Mesenchymal stem cell (in vitro differentiated cells and primary cell): ENCODE measurements around the gene EML1.
A peak's percentile ranks its signal among the peaks of the same experiment; 100 is the strongest.

Experiments
- DNase-seq: peaks from one replicate; pipeline ENCODE4 v3.0.0-alpha.2; 2013
- H2AFZ ChIP-seq: one replicate; pipeline ENCODE4 v1.6.1; 2013; ENCODE audit warnings: low read depth, mild to moderate bottlenecking, control low read depth, inconsistent platforms, low read length, moderate library complexity
- H2AK5ac ChIP-seq: 2 replicates; pipeline ENCODE4 v1.6.1; 2013; ENCODE audit warnings: low read length, moderate library complexity, mild to moderate bottlenecking, inconsistent platforms; ENCODE audit not compliant: severe bottlenecking
- H2BK120ac ChIP-seq: one replicate; pipeline ENCODE4 v1.6.1; 2013; ENCODE audit warnings: low read depth, mild to moderate bottlenecking, inconsistent platforms, low read length, moderate library complexity
- H2BK12ac ChIP-seq, 2 experiments: one replicate each; pipeline ENCODE4 v1.6.1; 2013; ENCODE audit warnings: inconsistent platforms in 2 of 2, low read length in 2 of 2, mild to moderate bottlenecking in 2 of 2, moderate library complexity in 2 of 2, control low read depth in 1 of 2
- H2BK15ac ChIP-seq: one replicate; pipeline ENCODE4 v1.6.1; 2013; ENCODE audit warnings: mild to moderate bottlenecking, low read depth, inconsistent platforms; ENCODE audit not compliant: poor library complexity, severe bottlenecking
- H2BK5ac ChIP-seq: 2 replicates; pipeline ENCODE4 v1.6.1; 2013; ENCODE audit warnings: low read depth, mild to moderate bottlenecking, low read length, control low read depth, inconsistent platforms; ENCODE audit not compliant: poor library complexity, severe bottlenecking
- H3K14ac ChIP-seq, 2 experiments: one replicate each; pipeline ENCODE4 v1.6.1; 2013; ENCODE audit warnings: inconsistent platforms in 2 of 2, low read length in 2 of 2, control low read depth in 1 of 2, mild to moderate bottlenecking in 1 of 2, moderate library complexity in 1 of 2
- H3K18ac ChIP-seq, 2 experiments: one replicate each; pipeline ENCODE4 v1.6.1; 2013; ENCODE audit warnings: inconsistent platforms in 2 of 2, low read length in 2 of 2, control low read depth in 1 of 2, low read depth in 1 of 2, mild to moderate bottlenecking in 1 of 2
- H3K23ac ChIP-seq, 2 experiments: one replicate each; pipeline ENCODE4 v1.6.1; 2013; ENCODE audit warnings: inconsistent platforms in 2 of 2, low read length in 2 of 2, mild to moderate bottlenecking in 2 of 2, moderate library complexity in 2 of 2, control low read depth in 1 of 2
- H3K27ac ChIP-seq: 2 replicates; pipeline ENCODE4 v1.5.1; 2013; ENCODE audit warnings: mild to moderate bottlenecking, moderate library complexity, low read length, control low read depth, inconsistent platforms; ENCODE audit not compliant: poor library complexity, severe bottlenecking
- H3K27me3 ChIP-seq, 2 experiments: 2 replicates each; pipeline versions ENCODE4 v1.6.1 to v1.7.0; 2013; ENCODE audit warnings: low read length in 2 of 2, mild to moderate bottlenecking in 2 of 2, moderate library complexity in 2 of 2, control low read depth in 1 of 2, inconsistent platforms in 1 of 2; ENCODE audit not compliant: control insufficient read depth in 1 of 2, insufficient read depth in 1 of 2
- H3K36me3 ChIP-seq, 2 experiments: 2 replicates each; pipeline versions ENCODE4 v1.6.1 to v1.7.0; 2013; ENCODE audit warnings: low read length in 2 of 2, control low read depth in 1 of 2, inconsistent platforms in 1 of 2, low read depth in 1 of 2, mild to moderate bottlenecking in 1 of 2; ENCODE audit not compliant: insufficient read depth in 2 of 2, control insufficient read depth in 1 of 2
- H3K4ac ChIP-seq, 2 experiments: one replicate each; pipeline ENCODE4 v1.6.1; 2013; ENCODE audit warnings: inconsistent platforms in 2 of 2, low read length in 2 of 2, mild to moderate bottlenecking in 2 of 2, moderate library complexity in 2 of 2, control low read depth in 1 of 2, low read depth in 1 of 2
- H3K4me1 ChIP-seq: 2 replicates; pipeline ENCODE4 v1.6.1; 2013; ENCODE audit warnings: low read depth, low read length, control low read depth; ENCODE audit not compliant: control insufficient read depth, insufficient read depth
- H3K4me2 ChIP-seq: 2 replicates; pipeline ENCODE4 v1.6.1; 2013; ENCODE audit warnings: low read length, mild to moderate bottlenecking, inconsistent platforms; ENCODE audit not compliant: poor library complexity, severe bottlenecking
- H3K4me3 ChIP-seq, 2 experiments: 2 replicates each; pipeline versions ENCODE4 v1.5.1 to v1.7.0; 2013; ENCODE audit warnings: low read length in 2 of 2, mild to moderate bottlenecking in 2 of 2, control low read depth in 1 of 2, low read depth in 1 of 2; ENCODE audit not compliant: insufficient read depth in 1 of 2
- H3K79me1 ChIP-seq: replicated peaks from 2 replicates; pipeline ENCODE4 v1.6.1; 2013; ENCODE audit warnings: mild to moderate bottlenecking, control low read depth, low read length, inconsistent platforms; ENCODE audit not compliant: poor library complexity, severe bottlenecking
- H3K9ac ChIP-seq: 2 replicates; pipeline ENCODE4 v1.7.0; 2013; ENCODE audit warnings: mild to moderate bottlenecking, low read length, moderate library complexity
- H3K9me3 ChIP-seq: 2 replicates; pipeline ENCODE4 v1.7.0; 2013; ENCODE audit warnings: mild to moderate bottlenecking, low read length; ENCODE audit not compliant: control insufficient read depth
- H4K8ac ChIP-seq: one replicate; pipeline ENCODE4 v1.6.1; 2013; ENCODE audit warnings: inconsistent platforms, mild to moderate bottlenecking, low read length, moderate library complexity
- H4K91ac ChIP-seq: one replicate; pipeline ENCODE4 v1.6.1; 2013; ENCODE audit warnings: mild to moderate bottlenecking, low read length, inconsistent platforms
- WGBS: methylation state at CpG from one replicate; pipeline ENCODE4 v1.1.7; 2013; ENCODE audit warnings: mixed read lengths; 5-methylcytosine and 5-hydroxymethylcytosine counted together

The EML1 gene

DNA sequence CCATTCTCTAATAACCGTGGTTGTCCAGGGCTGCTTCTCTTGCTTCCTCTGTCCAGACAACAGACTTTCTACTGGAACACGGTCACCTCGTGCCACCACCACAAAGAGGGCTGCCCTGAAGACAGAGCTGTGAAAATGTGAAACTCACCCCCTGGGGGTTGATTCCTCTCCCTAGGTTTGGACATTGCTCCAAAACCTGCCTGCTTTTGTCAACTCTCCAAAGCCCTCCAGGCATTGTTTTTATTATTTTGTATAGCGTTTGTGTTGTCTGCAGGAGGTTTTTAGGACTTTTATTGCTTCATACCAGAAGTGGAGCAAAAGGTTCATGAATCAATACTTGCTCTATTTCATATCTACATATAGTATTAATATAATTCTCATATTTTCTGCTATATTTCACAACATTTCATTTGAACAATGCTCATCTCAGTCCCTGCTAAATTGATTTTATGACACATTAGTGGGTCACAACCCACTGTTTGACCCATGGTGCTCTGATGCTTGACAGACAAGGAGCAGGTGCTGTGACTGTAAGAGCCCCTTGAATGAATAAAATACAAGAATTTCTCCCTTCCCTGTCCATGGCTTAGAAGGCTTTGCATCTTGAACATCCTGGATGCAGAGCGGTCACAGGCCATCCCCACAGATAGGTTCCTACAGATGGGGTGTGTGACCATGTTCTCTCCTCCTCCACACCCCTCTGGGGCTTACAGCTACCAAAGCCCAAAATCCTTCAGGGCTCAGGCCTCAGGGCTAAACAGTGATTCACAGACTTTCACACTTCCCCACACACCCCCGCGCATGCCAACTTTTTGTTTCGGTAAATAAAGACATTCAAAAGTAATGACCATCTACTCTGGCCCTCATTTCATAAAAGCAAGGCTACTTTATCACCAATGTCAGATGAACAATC lies 20.6 kb upstream of the EML1 start:
- H3K14ac ChIP-seq: no peak overlapping the region
- H2BK12ac ChIP-seq: no peak overlapping the region
- H3K23ac ChIP-seq: no peak overlapping the region
- peaks cover 2% of the 10 kb centered on the region for H3K4me1 ChIP-seq
- no peak overlapping the region for H3K4ac ChIP-seq
- H3K79me1 ChIP-seq: no peaks in the 10 kb centered on the region
- H2BK120ac ChIP-seq: no peak overlapping the region
- no peak overlapping the region for H3K4me3 ChIP-seq
- H3K27me3 ChIP-seq: peaks cover 0 to 3% of the 10 kb centered on the region in 2 experiments
- no peak overlapping the region for H2BK15ac ChIP-seq
- H3K18ac ChIP-seq: no peak overlapping the region
- DNase-seq: no peak
- H3K9me3 ChIP-seq: no peaks in the 10 kb centered on the region
- WGBS: 95% methylated on average over 7 of the region's 8 CpGs
- H3K4me2 ChIP-seq: no peak overlapping the region
- H2AK5ac ChIP-seq: no peak overlapping the region
- H4K91ac ChIP-seq: no peak overlapping the region
- no peak overlapping the region for H2BK5ac ChIP-seq
- H3K9ac ChIP-seq: peak overlapping the region; percentile 22
- H3K36me3 ChIP-seq: no peaks in the 10 kb centered on the region
- no peak overlapping the region for H3K27ac ChIP-seq
- H2AFZ ChIP-seq: no peak overlapping the region
- H4K8ac ChIP-seq: no peak overlapping the region

DNA sequence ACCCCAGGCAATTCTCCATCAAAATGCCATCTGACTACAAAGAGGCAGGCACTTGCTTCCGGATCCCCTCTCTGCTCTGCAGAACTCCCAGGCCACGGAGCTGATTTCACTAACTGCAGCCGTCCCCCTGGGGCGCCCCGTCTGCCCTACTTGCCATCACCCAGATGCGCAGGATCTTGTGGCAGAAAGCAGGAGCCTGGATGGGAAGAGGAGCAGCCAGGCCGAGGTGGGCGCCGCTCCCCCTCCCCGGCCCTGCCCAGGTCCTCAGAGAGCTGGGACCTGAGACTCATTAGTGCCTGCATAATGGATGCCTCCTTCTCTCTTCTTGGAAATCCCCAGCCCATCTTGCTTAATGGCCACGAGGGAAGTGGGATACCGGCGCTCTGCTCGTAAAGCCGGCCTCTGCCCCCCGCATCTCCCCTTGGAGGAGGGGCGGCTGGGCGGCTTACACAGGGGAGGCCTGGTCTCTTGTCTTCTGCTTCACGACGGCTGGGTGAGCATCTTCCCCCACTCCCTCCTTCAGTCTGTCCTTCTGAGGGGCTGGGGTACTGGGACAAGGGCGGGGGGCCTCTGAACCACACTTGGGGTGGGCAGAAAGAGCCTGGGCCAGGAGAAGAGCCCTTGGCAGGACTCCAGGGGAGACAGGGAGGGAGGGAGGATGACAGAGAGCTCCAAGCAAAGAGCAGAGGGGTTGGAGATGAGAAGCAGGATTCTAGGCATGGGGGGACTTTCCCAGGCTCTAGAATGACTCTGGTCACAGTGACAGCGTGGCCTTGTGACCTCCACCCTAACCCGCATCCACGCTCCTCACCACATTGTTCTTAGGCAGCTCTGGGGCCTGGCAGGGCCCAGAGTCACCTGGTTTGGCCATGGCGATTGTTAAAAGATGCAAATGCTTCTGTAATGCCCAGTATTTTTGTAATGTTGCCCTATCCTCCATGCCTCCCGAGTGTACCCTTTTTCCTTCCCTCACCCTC lies 19.4 kb upstream of the EML1 start:
- Histone ChIP-seq H2BK120ac (no peak overlapping the region), H3K18ac (no peak overlapping the region), H3K4me1 (peaks cover 2% of the 10 kb centered on the region), H4K91ac (no peak overlapping the region), H2BK5ac (no peak overlapping the region), H3K79me1 (no peaks in the 10 kb centered on the region), H3K4me2 (no peak overlapping the region), H2AK5ac (no peak overlapping the region), H3K36me3 (no peaks in the 10 kb centered on the region), H3K14ac (no peak overlapping the region), H3K27ac (no peak overlapping the region), H3K4ac (no peak overlapping the region), H2AFZ (no peak overlapping the region), H2BK15ac (no peak overlapping the region), H3K4me3 (no peak overlapping the region), H3K27me3 (peaks cover 0 to 3% of the 10 kb centered on the region in 2 experiments), H3K23ac (no peak overlapping the region), H2BK12ac (no peak overlapping the region), H4K8ac (no peak overlapping the region), H3K9ac (no peak overlapping the region), H3K9me3 (peaks cover 6% of the 10 kb centered on the region)
- WGBS: 73% methylated on average over 24 of the region's 26 CpGs
- DNase-seq: no peak

DNA sequence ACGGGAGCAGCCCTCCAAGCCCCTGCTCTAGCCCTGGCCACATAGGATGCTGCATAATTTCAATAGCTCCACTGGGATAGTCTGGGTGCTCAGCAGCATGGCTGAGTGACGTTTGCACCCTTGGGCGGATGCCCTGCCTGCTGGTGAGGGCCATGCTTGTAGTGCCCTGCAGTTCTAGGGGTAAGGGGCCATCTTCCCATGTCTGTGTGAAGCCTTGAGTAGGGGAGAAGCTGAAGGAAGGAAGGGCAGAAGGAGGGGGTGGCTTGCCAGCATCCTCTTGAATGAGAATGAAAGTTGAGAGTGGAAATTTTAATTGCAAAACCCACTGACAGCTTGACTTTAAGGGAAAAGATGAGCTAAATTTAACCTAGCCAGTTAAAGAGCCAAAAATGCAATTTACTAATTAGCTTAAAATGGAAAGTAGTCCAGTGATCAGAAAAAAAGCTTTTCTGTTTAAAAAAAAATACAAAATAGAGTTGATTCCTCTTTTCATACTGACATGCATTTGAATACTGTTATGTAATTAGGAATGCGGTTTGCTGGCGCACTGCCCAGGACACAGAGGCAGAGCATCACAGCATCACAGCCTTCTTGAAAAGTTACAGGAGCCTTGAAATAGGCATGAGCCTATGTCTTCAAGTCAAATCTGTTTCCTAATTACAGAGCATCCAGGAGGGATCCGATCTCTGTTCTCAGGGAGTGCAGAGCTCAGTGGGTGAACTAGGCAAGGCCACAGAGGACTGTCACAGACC lies 18.5 kb upstream of the EML1 start:
- no peak overlapping the region for H2BK120ac ChIP-seq
- H3K4me2 ChIP-seq: no peak overlapping the region
- H2AFZ ChIP-seq: no peak overlapping the region
- no peaks in the 10 kb centered on the region for H3K79me1 ChIP-seq
- no peak overlapping the region for H2BK5ac ChIP-seq
- H3K27ac ChIP-seq: no peak overlapping the region
- H3K4me3 ChIP-seq: no peak overlapping the region
- 73% methylated on average over 6 of the region's 6 CpGs for WGBS
- H3K9ac ChIP-seq: no peak overlapping the region
- H3K9me3 ChIP-seq: peaks cover 10% of the 10 kb centered on the region
- no peak overlapping the region for H3K18ac ChIP-seq
- H3K23ac ChIP-seq: no peak overlapping the region
- no peak overlapping the region for H4K91ac ChIP-seq
- H2BK15ac ChIP-seq: no peak overlapping the region
- H3K4me1 ChIP-seq: peaks cover 2% of the 10 kb centered on the region
- H2AK5ac ChIP-seq: no peak overlapping the region
- DNase-seq: no peak
- H4K8ac ChIP-seq: no peak overlapping the region
- peaks cover 0 to 3% of the 10 kb centered on the region in 2 experiments for H3K27me3 ChIP-seq
- peak overlapping the region in 1 of 2 experiments; percentile 21 for H2BK12ac ChIP-seq
- no peaks in the 10 kb centered on the region for H3K36me3 ChIP-seq
- no peak overlapping the region for H3K14ac ChIP-seq
- H3K4ac ChIP-seq: no peak overlapping the region
